A549 treated with Hydrocortisone at 1 μM for 4 hours (cell line): ENCODE data around the gene MPL. TPM values are rescaled to one million over a fixed set of nuclear protein-coding genes. Genes with fewer than 3 reads are reported as not detected.

Experiments
- total RNA-seq: library from RNA; stranded (reverse); fragments of 200-300 nt; extraction: Qiagen RNA extraction; gene quantifications from 5 replicates; pipeline ENCODE4 v1.2.3, GENCODE V29; 2022

Gene MPL
- 0.17 to 0.22 TPM (median 0.21 TPM) in 3 of 5 replicates, not detected in the others for total RNA-seq

DNA sequence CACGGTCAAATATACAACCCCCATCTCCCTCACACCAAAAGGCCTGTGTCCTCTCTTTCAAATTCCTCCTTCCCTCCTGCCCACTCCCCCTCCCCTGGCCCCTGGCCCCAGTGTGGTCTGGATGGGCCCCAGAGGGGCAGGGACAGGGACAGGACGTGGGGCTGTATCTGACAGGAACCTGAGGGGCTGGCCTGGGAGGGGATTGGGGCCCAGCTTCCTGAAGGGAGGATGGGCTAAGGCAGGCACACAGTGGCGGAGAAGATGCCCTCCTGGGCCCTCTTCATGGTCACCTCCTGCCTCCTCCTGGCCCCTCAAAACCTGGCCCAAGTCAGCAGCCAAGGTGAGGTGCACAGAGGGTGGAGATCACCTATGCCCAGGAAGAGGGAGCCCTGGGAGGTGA lies at the start of gene MPL:
Gene MPL, plus strand, starts transcription at position 231 of the 400 bp plus-strand sequence. Its CDS starts 31 bp downstream, at position 262.

DNA sequence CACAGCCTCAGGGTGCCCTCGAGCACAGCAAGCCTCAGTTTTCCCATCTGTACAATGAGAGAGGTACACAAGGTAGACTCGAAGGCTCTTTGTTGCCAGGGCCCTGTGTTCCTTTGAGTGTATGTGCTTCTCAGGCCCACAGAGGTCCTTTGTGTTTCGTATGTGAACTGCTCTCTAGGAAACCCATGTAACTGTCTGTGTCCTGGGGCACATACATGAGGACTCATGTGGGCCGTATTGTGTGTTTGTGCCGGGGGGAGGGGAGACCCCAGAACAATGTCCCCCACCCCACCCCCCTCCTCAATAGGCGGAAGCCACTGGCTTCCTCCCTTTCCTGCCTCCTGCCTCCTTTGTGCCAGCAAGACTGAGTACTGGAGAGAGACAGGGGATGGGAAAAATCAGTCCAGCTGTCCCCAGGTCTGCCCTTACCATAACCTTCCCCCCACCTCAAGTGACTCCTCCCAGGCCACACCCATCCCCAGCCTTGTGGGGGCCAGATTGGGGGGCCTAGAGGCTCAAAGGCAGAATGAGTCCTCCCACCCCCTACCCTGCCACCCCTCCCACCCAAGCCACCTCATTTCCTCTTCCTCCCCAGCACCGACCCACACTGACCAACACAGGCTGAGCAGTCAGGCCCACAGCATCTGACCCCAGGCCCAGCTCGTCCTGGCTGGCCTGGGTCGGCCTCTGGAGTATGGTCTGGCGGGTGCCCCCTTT lies 37.1 kb upstream of the MPL start, which contains the start of gene TIE1:
Gene TIE1, plus strand, starts transcription at position 605 of the 717 bp plus-strand sequence. Its CDS starts 90 bp downstream, at position 695.

DNA sequence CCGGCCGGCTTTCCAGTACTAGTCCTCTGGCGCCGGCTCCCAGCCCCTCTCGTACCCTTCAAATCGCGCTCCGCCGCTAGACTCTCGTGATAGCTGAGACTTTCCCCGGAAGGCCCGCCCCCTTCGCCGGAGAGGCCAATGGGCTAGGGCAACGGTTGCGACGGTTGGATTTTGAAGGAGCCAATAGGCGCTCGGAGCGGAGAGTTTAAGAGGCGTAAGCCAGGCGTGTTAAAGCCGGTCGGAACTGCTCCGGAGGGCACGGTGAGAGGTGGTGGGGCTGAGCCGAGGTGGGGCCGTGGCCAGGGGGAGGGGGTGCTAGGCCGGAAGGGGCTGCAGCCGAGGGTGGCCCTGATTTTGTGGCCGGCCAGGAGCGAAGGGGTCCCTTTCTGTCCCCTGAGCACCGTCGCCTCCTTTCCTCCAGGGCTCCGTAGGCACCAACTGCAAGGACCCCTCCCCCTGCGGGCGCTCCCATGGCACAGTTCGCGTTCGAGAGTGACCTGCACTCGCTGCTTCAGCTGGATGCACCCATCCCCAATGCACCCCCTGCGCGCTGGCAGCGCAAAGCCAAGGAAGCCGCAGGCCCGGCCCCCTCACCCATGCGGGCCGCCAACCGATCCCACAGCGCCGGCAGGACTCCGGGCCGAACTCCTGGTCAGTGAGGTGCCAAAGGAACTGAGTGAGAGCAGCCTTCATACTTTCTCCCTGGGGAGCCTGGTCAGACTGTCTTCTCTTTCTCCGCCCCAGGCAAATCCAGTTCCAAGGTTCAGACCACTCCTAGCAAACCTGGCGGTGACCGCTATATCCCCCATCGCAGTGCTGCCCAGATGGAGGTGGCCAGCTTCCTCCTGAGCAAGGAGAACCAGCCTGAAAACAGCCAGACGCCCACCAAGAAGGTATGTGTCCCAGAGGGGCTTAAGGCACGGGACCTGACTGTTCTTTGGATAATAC lies 21.4 kb downstream of the MPL start, which contains the start of gene CDC20:
Gene CDC20, plus strand, starts transcription at position 236 of the 948 bp plus-strand sequence. Its CDS starts 235 bp downstream, at position 471.

DNA sequence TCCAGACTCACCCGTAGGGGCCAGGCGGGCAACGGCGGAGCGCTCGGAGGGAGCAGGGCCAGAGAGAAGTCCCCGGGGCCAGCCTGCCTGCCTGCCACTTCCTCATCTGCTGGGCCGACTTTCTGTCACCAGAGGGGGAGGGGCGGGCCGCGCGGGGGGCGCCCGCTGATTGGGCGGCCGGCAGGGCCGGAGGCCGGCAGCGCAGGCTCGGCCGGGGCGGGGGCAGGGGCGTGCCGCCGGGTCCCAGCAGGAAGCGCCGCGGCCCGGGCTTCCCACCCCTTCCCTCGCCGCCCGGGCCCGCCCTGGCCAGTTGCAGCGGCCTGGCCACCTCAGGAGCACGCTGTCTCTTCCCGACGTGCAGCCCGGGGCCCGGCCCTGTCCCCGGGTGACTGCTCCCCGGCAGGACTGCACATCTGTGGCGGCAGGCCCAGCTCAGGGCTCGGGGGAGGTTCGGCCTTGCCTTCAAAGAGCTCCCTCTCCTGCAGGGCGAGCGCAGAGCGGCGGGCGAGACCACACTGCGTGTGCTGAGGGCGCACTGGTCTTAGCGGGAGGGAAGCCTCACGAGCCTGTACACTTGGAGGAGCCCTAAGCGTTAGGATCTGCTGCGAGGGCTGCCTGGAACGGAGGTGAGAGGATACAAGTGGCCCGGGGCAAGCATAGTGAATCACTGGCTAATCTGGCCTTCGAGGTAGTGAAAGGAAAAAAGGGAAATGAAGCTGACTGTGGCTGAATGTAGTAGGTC lies 30.5 kb downstream of the MPL start, which contains the start of gene ELOVL1:
Gene ELOVL1, minus strand, starts transcription at position 108 of the 742 bp plus-strand sequence. CDS start 2,402 bp downstream, outside the sequence.

DNA sequence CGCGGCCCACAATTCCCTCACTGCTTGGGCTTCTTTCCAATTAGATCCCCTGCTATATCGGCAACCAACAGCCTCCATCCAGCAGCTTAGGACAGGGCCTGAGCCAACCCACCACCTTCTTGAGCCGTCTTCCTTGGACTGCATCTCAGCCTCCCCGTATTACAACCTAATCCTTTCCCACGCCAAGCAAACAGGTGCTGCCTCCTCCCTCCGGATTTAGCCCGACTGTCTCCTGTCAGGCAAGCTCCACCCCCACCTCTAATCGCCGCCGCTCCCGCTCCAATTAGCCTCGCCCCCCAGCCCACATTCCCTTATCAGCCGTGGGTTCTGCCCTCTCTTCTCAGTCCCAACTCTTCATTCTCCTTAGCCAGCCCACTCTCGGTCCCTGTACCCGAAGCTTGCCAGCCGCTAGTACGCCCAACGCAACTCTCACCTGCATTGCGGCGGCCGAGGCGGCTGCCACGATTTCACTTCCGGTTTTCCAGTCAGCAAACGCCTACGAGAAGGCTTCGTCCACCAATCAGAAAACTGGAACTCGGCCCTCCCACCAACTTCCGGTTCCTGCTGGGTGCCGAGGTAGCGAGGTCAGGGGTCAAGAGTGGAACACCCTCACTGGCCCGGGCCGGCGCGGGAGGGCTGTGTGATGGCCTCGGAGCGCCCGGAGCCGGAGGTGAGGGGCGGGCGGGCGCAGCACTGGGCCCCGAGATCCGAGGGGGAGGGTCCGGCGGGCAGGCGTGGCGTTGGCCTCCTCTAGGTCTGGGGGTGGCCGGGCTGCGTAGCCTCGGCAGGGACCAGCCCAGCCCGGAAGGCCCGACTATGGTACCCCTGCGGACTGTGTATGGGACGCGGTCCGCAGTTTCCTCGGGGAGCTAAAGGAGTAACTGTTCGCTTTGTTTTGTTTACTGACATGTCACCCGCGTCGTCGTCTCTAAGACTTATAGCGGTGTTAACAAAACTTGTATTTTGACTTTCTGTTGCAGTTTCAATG lies 52.0 kb downstream of the MPL start, which contains the start of the genes MED8 and SZT2:
Gene MED8, minus strand, starts transcription at position 475 of the 988 bp plus-strand sequence. Its CDS starts 36 bp downstream, at position 439.
Gene SZT2, plus strand, starts transcription at position 574 of the 988 bp plus-strand sequence. Its CDS starts 70 bp downstream, at position 644.

Other genes with a start within 250 kb of the MPL start
- gene EBNA1BP2, start 165.5 kb upstream of the MPL start, total RNA-seq = 168 to 200 TPM (median 185 TPM) in 5 replicates
- gene CFAP57, start 165.5 kb upstream of the MPL start, total RNA-seq = 0.28 to 0.68 TPM (median 0.36 TPM) in 5 replicates
- gene TMEM125, start 67.8 kb upstream of the MPL start, total RNA-seq = 0.05 to 0.08 TPM (median 0.07 TPM) in 3 of 5 replicates, not detected in the others
- gene C1orf210, start 52.2 kb upstream of the MPL start, total RNA-seq = not detected in 5 replicates
- 0.02 to 0.15 TPM in 2 of 5 replicates, not detected in the others for gene TIE1, start 36.8 kb upstream of the MPL start, total RNA-seq
- gene CDC20, start 21.2 kb downstream of the MPL start, total RNA-seq = 182 to 204 TPM (median 198 TPM) in 5 replicates
- 135 to 156 TPM (median 143 TPM) in 5 replicates for gene ELOVL1, start 30.2 kb downstream of the MPL start, total RNA-seq
- gene MED8, start 52.0 kb downstream of the MPL start, total RNA-seq = 34.9 to 37.9 TPM (median 37.3 TPM) in 5 replicates
- 5.8 to 7.6 TPM (median 7.2 TPM) in 5 replicates for gene SZT2, start 52.1 kb downstream of the MPL start, total RNA-seq
- 11.5 to 16.3 TPM (median 14.4 TPM) in 5 replicates for gene HYI, start 116.1 kb downstream of the MPL start, total RNA-seq
- 73.3 to 110 TPM (median 95.8 TPM) in 5 replicates for gene PTPRF, start 193.1 kb downstream of the MPL start, total RNA-seq